NCI-H2107 treated with DMSO at 0.1 percent for 48 hours (cell line): ENCODE results near the gene C17orf75.

Experiments
- DNase-seq: peaks from one replicate; lab custom pipeline; 2025; ENCODE audit not compliant: unreplicated experiment; lab: John Stamatoyannopoulos, UW

Gene C17orf75

DNA sequence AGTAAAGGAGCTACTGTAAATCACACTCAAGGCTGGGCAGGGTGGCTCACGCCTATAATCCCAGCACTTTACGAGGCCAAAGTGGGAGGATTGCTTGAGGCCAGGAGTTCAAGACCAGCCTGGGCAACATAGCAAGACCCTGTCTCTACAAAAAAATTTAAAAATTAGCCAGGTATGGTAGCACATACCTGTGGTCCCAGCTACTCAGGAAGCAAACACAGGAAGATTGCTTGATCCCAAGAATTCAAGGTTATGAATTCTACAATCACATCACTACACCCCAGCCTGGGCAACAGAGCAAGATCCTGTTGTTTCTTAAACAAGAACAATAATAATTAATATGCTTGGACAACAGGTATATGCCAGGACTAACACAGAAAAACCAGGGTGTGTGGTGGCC lies 63.2 kb downstream of the C17orf75 start:
- no peak for DNase-seq
